H1 (cell line): ENCODE results near the gene EFR3B.

Source experiments
- CBX5 ChIP-seq: fragments of 300-800, 300-1000 bp; sonication (generic); IDR thresholded peaks from 2 replicates; pipeline ENCODE4 v1.7.1; 2016; ENCODE audit warnings: antibody characterized with exemption, low read length, low read depth
- CHD1 ChIP-seq: IDR thresholded peaks from 2 replicates; pipeline ENCODE4 v1.6.1; 2012; ENCODE audit warnings: low read depth, low read length, improper control_type of control experiment
- CREB1 ChIP-seq: IDR thresholded peaks from 2 replicates; pipeline ENCODE4 v1.6.1; 2012; ENCODE audit warnings: inconsistent platforms
- EZH2 ChIP-seq: fragments of 200-600 bp; sonication (generic); IDR thresholded peaks from 2 replicates; pipeline ENCODE4 v1.7.1; 2012; ENCODE audit warnings: low read depth, mild to moderate bottlenecking, moderate library complexity, low read length, inconsistent platforms; ENCODE audit not compliant: severe bottlenecking
- GABPA ChIP-seq: IDR thresholded peaks from 2 replicates; pipeline ENCODE4 v1.6.1; 2011; ENCODE audit warnings: mild to moderate bottlenecking, low read length, moderate library complexity, borderline replicate concordance; ENCODE audit not compliant: insufficient read depth
- JUND ChIP-seq: IDR thresholded peaks from 2 replicates; pipeline ENCODE4 v1.6.1; 2011; ENCODE audit warnings: mild to moderate bottlenecking, improper control_type of control experiment, low read length
- MAFK ChIP-seq: IDR thresholded peaks from 2 replicates; pipeline ENCODE4 v1.6.1; 2012; ENCODE audit warnings: low read depth, mild to moderate bottlenecking, improper control_type of control experiment, low read length
- POLR2A ChIP-seq, 2 experiments: IDR thresholded peaks; 1 replicate in 1 of 2; 2 replicates in 1 of 2; pipeline ENCODE4 v1.6.1; 2011; ENCODE audit warnings: low read depth in 2 of 2, low read length in 2 of 2, mild to moderate bottlenecking in 2 of 2; ENCODE audit errors: control extremely low read depth in 1 of 2
- RXRA ChIP-seq: IDR thresholded peaks from 2 replicates; pipeline ENCODE4 v1.6.1; 2011; ENCODE audit warnings: low read depth, mild to moderate bottlenecking, low read length, moderate library complexity; ENCODE audit not compliant: insufficient read depth
- SAP30 ChIP-seq: fragments of 300-600 bp; sonication (generic); IDR thresholded peaks from 2 replicates; pipeline ENCODE4 v1.7.1; 2012; ENCODE audit warnings: low read length, moderate library complexity, mild to moderate bottlenecking, inconsistent platforms; ENCODE audit not compliant: insufficient read depth, insufficient replicate concordance
- SP1 ChIP-seq: IDR thresholded peaks from 2 replicates; pipeline ENCODE4 v1.6.1; 2011; ENCODE audit warnings: low read depth, low read length
- TEAD4 ChIP-seq: IDR thresholded peaks from 2 replicates; pipeline ENCODE4 v1.6.1; 2012; ENCODE audit warnings: low read depth, low read length, inconsistent platforms, mixed read lengths
- TF ChIP-seq, protein P1 (sequence below), 3 experiments: IDR thresholded peaks; 1 replicate in 2 of 3; 2 replicates in 1 of 3; pipeline versions ENCODE4 v1.5.1 to v1.6.1; 2011; ENCODE audit warnings: low read length in 3 of 3, mild to moderate bottlenecking in 3 of 3, inconsistent platforms in 2 of 3, low read depth in 1 of 3, moderate library complexity in 1 of 3; ENCODE audit not compliant: insufficient read depth in 1 of 3; ENCODE audit errors: control extremely low read depth in 1 of 3

DNA sequence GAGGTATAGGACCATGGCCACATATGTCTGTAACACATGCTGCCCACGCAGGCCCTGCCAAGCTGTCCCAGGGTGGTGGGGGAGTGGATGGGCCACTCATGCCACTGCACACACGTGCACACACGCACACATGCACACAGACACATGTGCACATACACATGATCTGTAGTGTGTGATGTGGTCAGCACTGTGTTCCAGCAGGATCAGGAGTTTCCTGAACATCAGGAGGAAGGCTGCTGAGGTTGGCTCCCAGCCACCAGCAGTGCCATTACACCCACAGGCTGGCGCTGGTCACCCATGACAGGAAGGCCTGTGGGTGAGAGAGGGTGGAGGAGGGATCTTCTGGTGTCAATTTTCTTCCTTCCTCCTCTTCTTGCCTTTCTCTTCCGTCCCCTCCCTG, 81.8 kb downstream of the EFR3B start:
- TF ChIP-seq SAP30 (no peak), EZH2 (no peak), RXRA (no peak), POLR2A (IDR thresholded peaks at IDR 0.05; ENCODE audit: control extremely low read depth in 1 of 2, low read depth in 2 of 2, low read length in 2 of 2) (no peak), CBX5 (no peak), TEAD4 (no peak), JUND (no peak), GABPA (no peak), CREB1 (no peak), MAFK (no peak), CHD1 (no peak), SP1 (no peak)
- TF ChIP-seq, protein P1, sequence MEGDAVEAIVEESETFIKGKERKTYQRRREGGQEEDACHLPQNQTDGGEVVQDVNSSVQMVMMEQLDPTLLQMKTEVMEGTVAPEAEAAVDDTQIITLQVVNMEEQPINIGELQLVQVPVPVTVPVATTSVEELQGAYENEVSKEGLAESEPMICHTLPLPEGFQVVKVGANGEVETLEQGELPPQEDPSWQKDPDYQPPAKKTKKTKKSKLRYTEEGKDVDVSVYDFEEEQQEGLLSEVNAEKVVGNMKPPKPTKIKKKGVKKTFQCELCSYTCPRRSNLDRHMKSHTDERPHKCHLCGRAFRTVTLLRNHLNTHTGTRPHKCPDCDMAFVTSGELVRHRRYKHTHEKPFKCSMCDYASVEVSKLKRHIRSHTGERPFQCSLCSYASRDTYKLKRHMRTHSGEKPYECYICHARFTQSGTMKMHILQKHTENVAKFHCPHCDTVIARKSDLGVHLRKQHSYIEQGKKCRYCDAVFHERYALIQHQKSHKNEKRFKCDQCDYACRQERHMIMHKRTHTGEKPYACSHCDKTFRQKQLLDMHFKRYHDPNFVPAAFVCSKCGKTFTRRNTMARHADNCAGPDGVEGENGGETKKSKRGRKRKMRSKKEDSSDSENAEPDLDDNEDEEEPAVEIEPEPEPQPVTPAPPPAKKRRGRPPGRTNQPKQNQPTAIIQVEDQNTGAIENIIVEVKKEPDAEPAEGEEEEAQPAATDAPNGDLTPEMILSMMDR (IDR thresholded peaks at IDR 0.05; ENCODE audit: control extremely low read depth in 1 of 3, insufficient read depth in 1 of 3, low read depth in 1 of 3, low read length in 3 of 3): no peak
